GM13976 (cell line): ENCODE data around the gene NFIL3.

Experiments used
- DNase-seq: peaks from one replicate; pipeline ENCODE4 v3.0.0; 2012; ENCODE audit warnings: low spot score
- in situ Hi-C: fragments of 300-500 bp; cut with MboI; formaldehyde crosslinking; loops from one replicate; pipeline ENCODE4 v1.12.0; 2022; ENCODE audit warnings: low sequenced_read_pairs, mixed read lengths, inconsistent platforms; ENCODE audit not compliant: unreplicated experiment
- TF ChIP-seq, protein P1 (sequence below): IDR thresholded peaks from 2 replicates; pipeline ENCODE4 v1.5.1; 2012; ENCODE audit warnings: borderline replicate concordance, mild to moderate bottlenecking; ENCODE audit not compliant: insufficient read depth; ENCODE audit errors: extremely low read depth, missing control alignments, control extremely low read depth

The NFIL3 gene

DNA sequence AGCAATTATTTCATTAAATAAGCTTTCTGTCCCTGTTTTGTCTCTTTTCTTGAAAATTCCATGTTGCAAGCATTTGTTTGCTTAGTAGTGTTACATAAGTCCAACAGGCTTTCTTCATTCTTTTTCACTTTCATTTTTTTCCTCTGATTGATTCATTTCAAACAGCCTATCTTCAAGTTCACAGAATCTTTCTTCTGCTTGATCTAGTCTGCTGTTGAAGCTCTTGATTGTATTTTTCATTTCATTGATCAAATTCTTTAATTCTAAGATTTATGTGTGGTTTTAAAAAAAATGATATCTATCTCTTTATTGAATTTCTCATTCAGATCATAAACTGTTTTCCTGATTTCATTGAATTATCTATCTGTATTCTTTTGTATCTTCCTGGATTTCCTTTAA is 20.4 kb upstream of the NFIL3 start:
- in situ Hi-C loops, result no loop called here
- TF ChIP-seq, protein P1, sequence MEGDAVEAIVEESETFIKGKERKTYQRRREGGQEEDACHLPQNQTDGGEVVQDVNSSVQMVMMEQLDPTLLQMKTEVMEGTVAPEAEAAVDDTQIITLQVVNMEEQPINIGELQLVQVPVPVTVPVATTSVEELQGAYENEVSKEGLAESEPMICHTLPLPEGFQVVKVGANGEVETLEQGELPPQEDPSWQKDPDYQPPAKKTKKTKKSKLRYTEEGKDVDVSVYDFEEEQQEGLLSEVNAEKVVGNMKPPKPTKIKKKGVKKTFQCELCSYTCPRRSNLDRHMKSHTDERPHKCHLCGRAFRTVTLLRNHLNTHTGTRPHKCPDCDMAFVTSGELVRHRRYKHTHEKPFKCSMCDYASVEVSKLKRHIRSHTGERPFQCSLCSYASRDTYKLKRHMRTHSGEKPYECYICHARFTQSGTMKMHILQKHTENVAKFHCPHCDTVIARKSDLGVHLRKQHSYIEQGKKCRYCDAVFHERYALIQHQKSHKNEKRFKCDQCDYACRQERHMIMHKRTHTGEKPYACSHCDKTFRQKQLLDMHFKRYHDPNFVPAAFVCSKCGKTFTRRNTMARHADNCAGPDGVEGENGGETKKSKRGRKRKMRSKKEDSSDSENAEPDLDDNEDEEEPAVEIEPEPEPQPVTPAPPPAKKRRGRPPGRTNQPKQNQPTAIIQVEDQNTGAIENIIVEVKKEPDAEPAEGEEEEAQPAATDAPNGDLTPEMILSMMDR, result no peak
- DNase-seq, result no peak

DNA sequence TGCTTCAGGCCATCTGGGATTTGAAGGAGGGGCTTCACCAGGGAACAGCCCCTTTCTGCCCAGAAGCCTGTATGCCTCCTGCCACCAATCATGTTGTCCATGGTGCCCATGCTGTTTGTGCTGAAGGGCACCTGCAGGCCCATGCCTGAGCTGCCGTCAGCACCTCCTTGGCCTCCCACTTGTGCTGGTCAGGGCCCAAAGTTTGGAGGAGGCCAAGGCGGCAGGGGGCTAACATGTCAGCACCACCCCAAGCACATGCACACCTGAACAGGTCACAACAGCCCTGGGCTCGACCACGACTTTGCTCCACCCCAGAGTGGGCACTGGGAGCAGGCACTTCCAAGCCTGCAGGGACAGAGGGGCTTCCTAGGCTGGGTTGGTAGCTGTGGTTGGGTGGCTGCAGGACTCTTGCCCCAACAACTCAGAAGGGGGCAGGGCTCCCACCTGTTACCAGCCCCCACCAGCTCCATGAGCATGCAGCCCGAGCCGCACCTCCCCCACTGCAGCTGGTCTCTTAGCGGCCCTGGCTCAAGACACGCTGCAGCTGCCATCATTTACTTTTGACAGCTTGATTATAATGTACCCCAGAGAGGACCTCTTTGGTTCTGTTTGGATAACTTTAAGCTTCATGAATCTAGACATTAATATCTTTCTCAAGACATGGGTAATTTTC is 19.8 kb upstream of the NFIL3 start:
- in situ Hi-C loops, result no loop called here
- TF ChIP-seq, protein P1, result no peak
- no peak for DNase-seq

DNA sequence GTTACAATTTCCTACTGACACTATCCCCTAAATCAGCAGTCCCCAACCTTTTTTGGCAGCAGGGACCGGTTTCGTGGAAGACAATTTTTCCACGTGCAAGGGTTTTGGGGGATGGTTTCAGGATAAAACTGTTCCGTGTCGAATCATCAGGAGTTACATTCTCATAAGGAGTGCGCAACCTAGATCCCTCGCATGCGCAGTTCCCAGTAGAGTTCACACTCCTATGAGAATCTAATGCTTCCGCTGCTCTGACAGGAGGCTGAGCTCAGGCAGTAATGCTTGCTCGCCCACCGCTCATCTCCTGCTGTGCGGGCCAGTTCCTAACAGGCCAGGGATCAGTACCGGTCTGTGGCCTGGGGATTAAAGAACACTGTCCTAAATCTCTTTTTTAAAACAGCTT is 13.2 kb upstream of the NFIL3 start:
- TF ChIP-seq, protein P1, result no peak
- DNase-seq, result no peak
- in situ Hi-C loops, result loop anchor here (10.0 kb wide), 2 partner anchors 238 to 288 kb away; no protein-coding TSS in a partner anchor

DNA sequence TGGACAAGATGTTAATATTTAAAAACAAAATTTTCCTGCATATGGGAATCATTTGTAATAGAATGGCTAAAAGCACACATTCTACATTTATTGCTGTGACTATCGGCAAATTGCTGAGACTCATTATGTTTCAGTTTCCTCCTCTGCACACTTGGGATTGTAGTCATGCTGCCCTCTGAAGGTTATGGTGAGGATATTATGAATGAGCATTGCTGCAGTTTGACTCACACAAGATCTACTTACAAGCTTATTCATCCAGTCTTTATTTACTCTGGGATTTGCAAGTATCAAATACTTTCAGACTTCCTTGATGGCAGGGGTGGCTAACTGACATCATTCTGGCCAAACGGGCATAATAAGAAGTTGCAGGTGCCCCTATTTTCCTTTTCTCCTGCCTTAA is 9.5 kb upstream of the NFIL3 start:
- DNase-seq, result peak; percentile 50
- TF ChIP-seq, protein P1, result peak; percentile 40
- in situ Hi-C loops, result loop anchor here (10.0 kb wide), 2 partner anchors 242 to 292 kb away; no protein-coding TSS in a partner anchor

DNA sequence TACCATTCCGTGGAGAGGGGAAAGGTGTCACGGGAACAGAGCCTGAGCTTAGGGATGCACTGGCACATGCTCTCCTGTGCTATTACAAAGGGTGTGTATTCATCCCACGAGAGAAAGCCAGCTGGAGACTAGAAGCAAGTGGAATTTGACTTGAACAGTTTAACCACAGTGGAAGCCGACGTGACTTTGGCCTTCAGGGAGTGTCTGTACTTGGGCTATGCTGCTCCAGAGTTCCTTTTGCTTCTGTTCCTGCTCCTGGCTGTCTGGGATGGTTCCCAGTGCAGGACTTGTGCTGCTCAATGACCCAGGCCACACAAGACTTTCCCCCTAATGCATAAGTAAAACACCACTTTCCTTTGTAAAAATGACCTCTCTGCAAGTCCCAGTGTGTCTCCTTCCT is 7.9 kb upstream of the NFIL3 start:
- no peak for DNase-seq
- TF ChIP-seq, protein P1, result no peak
- in situ Hi-C loops, result loop anchor here (10.0 kb wide), 2 partner anchors 243 to 293 kb away; no protein-coding TSS in a partner anchor

DNA sequence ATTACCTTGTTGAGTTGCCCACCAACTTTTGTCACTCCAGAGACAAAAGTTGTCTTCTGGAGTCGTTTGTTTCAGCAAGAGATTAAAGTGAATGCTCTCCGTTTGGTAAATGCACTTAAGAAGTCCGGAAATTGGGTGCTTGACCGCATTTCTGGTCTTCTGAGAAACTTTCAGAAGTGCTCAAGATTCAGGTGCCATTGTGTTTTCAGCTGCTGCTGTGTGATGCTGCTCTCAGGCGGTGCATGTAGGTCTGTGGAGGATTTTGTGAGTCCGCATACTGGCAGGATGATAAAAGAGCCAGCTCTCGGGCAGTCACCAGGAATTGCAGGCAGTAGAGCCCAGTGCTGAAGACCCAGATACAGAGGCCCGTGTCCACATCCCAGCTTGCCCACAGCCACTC is 5.9 kb upstream of the NFIL3 start:
- TF ChIP-seq, protein P1, result no peak
- in situ Hi-C loops, result loop anchor here (5.0 to 10.0 kb wide), 2 partner anchors 385 to 512 kb away; no protein-coding TSS in a partner anchor
- DNase-seq, result no peak
